ENCODE results near the gene LAMP2.

DNA sequence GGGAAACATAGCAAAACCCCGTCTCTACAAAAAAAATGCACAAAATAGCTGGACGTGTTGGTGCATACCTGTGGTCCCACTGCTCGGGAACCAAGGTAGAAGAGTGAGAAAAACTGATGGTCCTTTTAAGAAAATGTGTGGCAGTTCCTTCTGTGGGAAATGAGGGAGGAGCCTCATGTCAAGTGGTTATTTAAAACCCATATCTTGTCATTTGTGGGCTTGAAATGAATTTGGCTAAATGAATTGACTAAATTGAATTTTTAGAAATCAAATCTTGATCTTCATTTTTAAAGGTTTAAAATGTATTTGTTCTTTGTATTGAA lies 16.2 kb upstream of the LAMP2 start:
- TF ChIP-seq CTCF (IDR thresholded peaks at IDR 0.05; ENCODE audit: low read depth, low read length), result no peak
- no peak for TF ChIP-seq EZH2phosphoT487 (IDR thresholded peaks at IDR 0.05; ENCODE audit: low read depth)

All from OCI-LY3 (cell line).